Colonic mucosa (tissue), 4 donors: ENCODE data around the gene HSDL1. TPM values are rescaled to one million over a fixed set of nuclear protein-coding genes. Genes with fewer than 3 reads are reported as not detected.

Experiments
- DNase-seq: peaks from one replicate; pipeline ENCODE4 v3.0.0-alpha.2; 2020
- H3K27ac ChIP-seq: fragments of 200-600 bp; one replicate; pipeline ENCODE4 v1.8.0; 2021
- H3K27me3 ChIP-seq: fragments of 200-600 bp; one replicate; pipeline ENCODE4 v1.8.0; 2021
- H3K36me3 ChIP-seq: fragments of 200-600 bp; one replicate; pipeline ENCODE4 v1.8.0; 2021
- H3K4me1 ChIP-seq: fragments of 200-600 bp; one replicate; pipeline ENCODE4 v1.8.0; 2021; ENCODE audit warnings: mild to moderate bottlenecking
- H3K4me3 ChIP-seq: fragments of 200-600 bp; one replicate; pipeline ENCODE4 v1.8.0; 2021
- H3K9ac ChIP-seq, 2 donors: one replicate each; pipeline ENCODE4 v1.7.0; 2013; ENCODE audit warnings: control low read depth in 2 of 2, low read depth in 2 of 2, low read length in 2 of 2
- H3K9me3 ChIP-seq: fragments of 200-600 bp; one replicate; pipeline ENCODE4 v1.8.0; 2021
- intact Hi-C: fragments of 100-400 bp; cut with DNase I; formaldehyde crosslinking; loops from one replicate; pipeline ENCODE4 v1.14.1; 2022
- total RNA-seq, 2 donors: library from RNA; stranded (reverse); fragmentation: NEBNext Ultra II Directional in 1 of 2; extraction: Animal tissue kit (Norgen Biotek cat#: 25700) in 1 of 2; gene quantifications; one replicate each; pipeline ENCODE4 v1.2.1, GENCODE V29; 2021
- TF ChIP-seq, protein P1 (sequence below): fragments of 200-600 bp; IDR thresholded peaks from one replicate; pipeline ENCODE4 v1.8.0; 2022; ENCODE audit warnings: antibody characterized with exemption, mild to moderate bottlenecking
- donor health status: healthy.
- donor health status: DM: no; HTN: no; CAD: no.
- donor health status: DM: no; HTN: no; CAD: no.

Gene HSDL1
- total RNA-seq, 2 donors from 2014 or later, result 10.7 to 12.9 TPM

DNA sequence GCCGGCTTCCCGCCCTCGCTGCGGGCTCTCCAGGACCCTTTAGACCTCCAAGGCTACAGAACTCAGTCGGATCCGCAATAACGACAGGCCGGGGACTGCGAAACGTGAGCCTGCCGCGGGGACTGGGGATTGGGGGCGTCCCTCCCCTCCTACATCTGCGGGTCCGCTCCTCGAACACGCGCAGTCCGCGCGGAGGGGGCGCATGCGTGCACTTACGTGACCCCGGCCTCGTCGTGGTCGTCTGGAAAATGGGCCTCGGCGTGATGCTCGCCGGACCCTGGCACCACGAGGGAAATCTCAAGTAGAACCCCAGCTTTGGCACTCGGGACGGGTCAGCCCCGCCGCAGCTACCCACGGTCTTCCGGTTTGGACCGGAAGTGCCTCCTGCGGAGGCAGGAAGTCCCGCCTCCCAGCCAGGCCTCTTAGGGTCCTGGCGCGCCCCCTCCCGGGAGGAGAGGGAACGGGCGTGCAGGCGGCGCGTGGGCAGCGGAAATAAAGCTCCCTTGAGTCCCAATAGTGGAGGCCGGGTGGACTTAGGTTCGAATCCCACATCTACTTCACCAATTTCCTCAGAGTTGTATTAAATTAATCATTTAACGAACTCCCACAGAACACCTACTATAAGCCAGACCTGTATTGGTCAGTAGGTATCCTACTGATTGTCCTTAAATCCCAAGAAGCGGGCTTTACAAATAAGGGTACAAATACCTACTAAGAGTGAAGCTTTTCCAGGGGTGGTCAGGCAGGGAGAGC lies 41.9 kb upstream of the HSDL1 start, which contains the start of gene TAF1C:
Gene TAF1C, minus strand, starts transcription at position 373 of the 753 bp plus-strand sequence. CDS start 2,069 bp downstream, outside the sequence.
- Histone ChIP-seq H3K4me1 (no peaks in the 10 kb centered on the region), H3K27ac (peak within 1 kb of the TSS; percentile 49), H3K9ac (peak within 1 kb of the TSS; percentile 90 to 91), H3K4me3 (peak within 1 kb of the TSS; percentile 88), H3K36me3 (no peaks in the 10 kb centered on the region), H3K9me3 (no peaks in the 10 kb centered on the region), H3K27me3 (no peaks in the 10 kb centered on the region)
- intact Hi-C loops, result loop anchor here (2.0 to 10.0 kb wide), 3 partner anchors 102 to 298 kb away; partner anchors contain the start of gene NECAB2
- TF ChIP-seq, protein P1, sequence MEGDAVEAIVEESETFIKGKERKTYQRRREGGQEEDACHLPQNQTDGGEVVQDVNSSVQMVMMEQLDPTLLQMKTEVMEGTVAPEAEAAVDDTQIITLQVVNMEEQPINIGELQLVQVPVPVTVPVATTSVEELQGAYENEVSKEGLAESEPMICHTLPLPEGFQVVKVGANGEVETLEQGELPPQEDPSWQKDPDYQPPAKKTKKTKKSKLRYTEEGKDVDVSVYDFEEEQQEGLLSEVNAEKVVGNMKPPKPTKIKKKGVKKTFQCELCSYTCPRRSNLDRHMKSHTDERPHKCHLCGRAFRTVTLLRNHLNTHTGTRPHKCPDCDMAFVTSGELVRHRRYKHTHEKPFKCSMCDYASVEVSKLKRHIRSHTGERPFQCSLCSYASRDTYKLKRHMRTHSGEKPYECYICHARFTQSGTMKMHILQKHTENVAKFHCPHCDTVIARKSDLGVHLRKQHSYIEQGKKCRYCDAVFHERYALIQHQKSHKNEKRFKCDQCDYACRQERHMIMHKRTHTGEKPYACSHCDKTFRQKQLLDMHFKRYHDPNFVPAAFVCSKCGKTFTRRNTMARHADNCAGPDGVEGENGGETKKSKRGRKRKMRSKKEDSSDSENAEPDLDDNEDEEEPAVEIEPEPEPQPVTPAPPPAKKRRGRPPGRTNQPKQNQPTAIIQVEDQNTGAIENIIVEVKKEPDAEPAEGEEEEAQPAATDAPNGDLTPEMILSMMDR, result peak; percentile 94
- DNase-seq, result peak; percentile 92

DNA sequence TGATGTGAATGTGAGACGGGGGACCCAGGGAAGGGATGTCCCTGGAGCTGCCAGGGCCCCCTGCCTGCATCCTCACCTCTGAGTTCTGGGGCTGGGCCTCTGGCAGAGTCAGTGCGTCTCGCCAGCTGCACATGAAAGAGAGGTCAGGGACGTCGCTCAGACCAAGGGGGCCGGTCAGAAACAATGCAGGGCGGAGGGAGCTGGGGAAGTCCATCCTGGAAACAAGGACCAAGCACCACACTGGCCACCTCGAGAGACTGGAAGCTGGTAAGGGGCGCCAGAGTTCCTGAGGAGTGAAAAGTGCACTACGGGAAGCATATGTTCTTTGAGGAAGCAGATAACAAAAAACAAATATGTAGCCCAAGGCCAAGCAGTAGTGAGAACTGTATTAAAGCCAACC lies 39.8 kb upstream of the HSDL1 start:
- intact Hi-C loops, result loop anchor here (10.0 kb wide), 2 partner anchors 220 to 300 kb away; partner anchors contain the start of gene NECAB2
- no peak overlapping the region for H3K27ac ChIP-seq
- H3K9ac ChIP-seq, result no peak overlapping the region
- no peak for DNase-seq
- H3K4me3 ChIP-seq, result no peak overlapping the region
- TF ChIP-seq, protein P1, result no peak
- no peaks in the 10 kb centered on the region for H3K27me3 ChIP-seq
- H3K9me3 ChIP-seq, result no peaks in the 10 kb centered on the region
- H3K4me1 ChIP-seq, result no peaks in the 10 kb centered on the region
- H3K36me3 ChIP-seq, result no peaks in the 10 kb centered on the region

DNA sequence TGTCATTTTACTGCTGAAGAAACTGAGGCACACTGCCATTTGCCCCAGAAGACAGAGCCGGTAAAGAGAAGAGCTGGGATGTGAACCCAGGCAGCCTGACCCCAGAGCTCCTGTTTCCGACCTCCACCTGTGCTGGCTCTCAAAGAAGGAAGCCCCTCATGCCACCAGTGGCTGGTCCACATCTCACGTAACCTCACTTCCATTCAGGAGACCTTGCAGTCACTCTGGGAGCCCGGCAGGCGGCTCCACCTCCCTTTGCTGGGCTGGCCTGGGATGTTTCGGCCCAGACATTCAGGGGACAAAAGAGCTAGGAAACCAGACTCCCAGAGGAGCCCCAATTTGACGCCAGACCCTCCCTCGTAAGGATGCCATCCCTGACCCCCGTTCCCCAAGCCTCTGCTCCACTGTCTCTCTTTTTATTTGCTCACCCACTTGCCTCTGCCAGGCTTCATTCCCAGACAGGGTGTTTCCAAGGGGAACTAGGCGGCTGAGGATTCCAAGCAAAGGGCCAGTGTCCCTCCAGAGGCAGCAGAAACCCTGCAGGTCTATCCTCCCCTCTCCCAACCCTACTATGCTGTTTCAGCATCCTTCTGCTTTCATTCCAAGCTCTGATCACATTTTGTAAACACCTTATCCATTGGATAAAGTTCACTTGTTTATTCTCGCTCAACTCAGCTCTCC lies 39.1 kb upstream of the HSDL1 start:
- TF ChIP-seq, protein P1, result no peak
- H3K4me3 ChIP-seq, result no peak overlapping the region
- no peaks in the 10 kb centered on the region for H3K4me1 ChIP-seq
- no peak overlapping the region for H3K9ac ChIP-seq
- H3K27me3 ChIP-seq, result no peaks in the 10 kb centered on the region
- H3K27ac ChIP-seq, result no peak overlapping the region
- no peak for DNase-seq
- intact Hi-C loops, result loop anchor here (10.0 kb wide), 2 partner anchors 219 to 301 kb away; partner anchors contain the start of gene NECAB2
- no peaks in the 10 kb centered on the region for H3K9me3 ChIP-seq
- no peaks in the 10 kb centered on the region for H3K36me3 ChIP-seq

DNA sequence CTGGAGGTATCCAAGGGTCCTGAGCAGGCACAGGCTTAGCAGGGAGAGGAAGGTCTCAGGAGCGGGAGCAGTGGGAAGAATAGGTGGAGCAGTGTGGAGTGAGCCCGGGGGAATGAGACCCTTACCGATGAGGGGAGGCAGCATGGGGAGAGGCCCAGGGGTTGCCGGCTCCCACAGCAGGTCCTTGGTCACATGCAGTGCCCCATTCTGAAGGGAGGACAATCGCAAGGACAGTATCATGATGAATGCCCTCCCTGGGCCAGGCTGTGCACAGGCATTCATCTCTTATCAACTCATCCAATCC lies 38.5 kb upstream of the HSDL1 start:
- intact Hi-C loops, result loop anchor here (10.0 kb wide), 2 partner anchors 219 to 301 kb away; partner anchors contain the start of gene NECAB2
- no peak for DNase-seq

More for the DNA sequence above, 38.5 kb upstream of the HSDL1 start:
- TF ChIP-seq, protein P1, result no peak
- Histone ChIP-seq H3K9ac (no peak overlapping the region), H3K36me3 (no peaks in the 10 kb centered on the region), H3K4me3 (no peak overlapping the region), H3K27me3 (no peaks in the 10 kb centered on the region), H3K9me3 (no peaks in the 10 kb centered on the region), H3K4me1 (no peaks in the 10 kb centered on the region), H3K27ac (no peak overlapping the region)
